HG02840 (cell line): Measurements from ENCODE around the gene LAMA4.

ENCODE experiments used
- ATAC-seq: cut with Tn5 transposase; IDR thresholded peaks from one replicate; pipeline ENCODE4 v1.9.1; 2021; ENCODE audit warnings: mild to moderate bottlenecking, moderate library complexity, moderate number of reproducible peaks; ENCODE audit not compliant: unreplicated experiment, low FRiP score

The LAMA4 gene

DNA sequence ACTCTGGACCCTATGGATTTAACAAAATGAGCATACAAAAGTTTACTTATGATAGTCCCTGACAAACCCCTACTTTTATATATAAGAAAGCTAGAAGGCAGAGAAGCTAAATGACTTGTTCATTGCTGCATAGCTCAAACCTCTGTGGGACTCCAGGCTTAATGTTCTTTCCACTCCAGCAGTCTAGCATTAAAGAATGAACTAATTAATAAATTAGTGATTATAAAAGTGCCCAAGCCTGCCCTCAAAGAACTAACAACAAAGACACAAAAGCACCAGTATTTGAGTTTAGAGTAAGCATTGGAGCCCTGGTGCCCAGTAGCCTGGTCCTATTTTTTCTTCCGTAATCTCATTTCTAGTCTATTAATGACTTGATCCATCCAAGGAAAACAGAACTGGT, 59.9 kb downstream of the LAMA4 start:
- no peak for ATAC-seq

DNA sequence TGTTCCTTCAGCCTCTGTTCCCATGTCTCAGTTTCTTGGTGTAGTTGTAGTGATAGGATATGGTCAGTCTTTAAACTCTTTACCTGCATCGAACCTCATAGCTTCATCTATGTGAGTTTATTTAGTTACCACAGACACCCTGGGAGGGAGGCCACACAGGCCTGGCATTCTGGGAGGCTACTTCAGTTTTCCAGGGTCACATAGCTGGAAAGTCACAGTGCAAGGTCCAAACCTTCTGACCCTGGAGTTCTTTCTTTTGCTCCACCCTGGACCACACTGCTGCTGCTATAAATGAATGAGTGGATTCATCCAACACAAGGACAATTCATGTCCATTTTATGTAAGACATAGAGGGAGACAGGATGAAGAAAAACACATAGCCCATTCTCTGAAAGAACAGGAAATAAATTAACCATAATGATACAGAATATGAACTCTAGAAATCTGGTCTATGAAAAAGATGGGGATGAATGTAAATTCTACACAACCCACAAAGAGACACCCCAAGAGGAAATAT, 60.8 kb downstream of the LAMA4 start:
- ATAC-seq: no peak

DNA sequence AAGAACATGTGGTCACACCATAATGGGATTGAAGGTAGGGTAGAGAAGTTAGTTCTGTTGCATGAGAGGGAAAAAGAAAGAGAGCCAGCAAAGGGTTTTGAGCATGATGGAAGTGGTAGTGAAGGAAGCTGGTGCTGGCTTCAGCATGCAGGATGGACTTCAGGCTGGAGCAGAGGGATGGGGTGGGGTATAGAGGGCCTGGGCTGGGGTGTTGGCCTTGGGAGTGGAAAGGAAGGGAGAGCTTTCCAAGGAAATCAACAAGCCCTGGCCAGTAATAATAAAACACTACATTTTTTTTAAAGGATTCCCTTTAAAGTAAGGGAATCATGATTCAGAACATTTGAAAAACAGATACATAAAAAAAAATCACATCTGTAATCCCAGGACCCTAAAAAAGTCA, 61.2 kb downstream of the LAMA4 start:
- no peak for ATAC-seq

DNA sequence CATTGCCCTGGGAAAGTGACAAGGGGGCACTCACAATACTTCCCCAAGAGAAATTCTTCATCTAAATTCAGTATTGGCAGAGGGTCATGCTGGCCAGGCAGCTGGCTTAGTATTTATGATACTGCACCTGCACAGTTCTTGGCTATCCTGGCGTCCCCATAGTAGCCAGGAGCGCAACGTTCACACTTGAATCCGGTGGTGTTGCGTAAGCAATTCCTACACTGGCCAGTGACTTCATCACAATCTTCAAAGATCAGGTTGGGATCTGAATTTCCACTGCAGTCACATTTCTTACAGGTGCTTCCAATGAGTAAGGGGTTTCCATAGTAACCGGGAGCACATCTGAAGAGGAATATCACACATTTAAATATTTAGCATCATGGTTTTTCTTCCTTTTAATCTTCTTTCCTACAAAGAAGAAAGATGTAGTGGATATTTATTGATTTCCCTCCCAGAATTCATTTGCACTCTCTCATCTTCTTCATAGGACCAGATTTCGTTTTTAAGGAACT, 62.8 kb downstream of the LAMA4 start:
- no peak for ATAC-seq

DNA sequence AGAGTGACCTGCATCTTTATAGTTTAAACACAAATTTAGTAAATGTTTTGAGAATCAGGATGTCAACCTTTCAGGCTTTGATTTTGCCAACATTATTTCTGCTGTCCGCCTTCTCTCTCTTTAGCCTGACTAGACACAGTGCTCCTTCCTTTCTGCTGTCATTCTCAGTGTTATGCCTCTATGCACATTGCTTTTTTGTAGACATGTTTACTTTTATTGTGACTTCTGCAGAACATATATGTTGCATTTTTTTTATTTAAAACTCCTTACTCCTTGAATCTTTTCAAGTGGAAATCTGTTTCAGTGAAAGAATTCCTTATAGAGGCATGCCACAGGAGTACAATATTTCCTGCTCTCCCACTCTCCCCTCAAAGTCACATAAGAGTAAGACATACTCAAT, 64.2 kb downstream of the LAMA4 start:
- ATAC-seq: no peak

DNA sequence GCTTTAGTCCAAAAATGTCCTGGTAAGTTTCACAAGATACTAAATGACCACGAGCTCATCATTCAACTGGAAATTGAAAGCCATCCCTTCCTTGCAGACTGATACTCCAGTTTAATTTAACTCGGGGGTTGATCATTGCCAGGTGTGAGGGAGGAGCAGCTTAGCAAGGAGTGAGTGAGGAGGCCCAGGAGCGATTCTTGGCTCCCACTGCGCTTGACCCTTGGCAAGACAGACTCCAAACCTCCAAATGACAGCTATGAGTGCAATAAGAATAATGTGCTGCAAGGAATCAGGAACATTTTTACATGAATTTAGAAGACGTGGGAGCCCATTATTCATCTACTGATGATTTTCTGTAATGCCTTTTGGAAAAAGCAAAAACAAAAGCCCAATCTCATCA, 64.9 kb downstream of the LAMA4 start:
- no peak for ATAC-seq

DNA sequence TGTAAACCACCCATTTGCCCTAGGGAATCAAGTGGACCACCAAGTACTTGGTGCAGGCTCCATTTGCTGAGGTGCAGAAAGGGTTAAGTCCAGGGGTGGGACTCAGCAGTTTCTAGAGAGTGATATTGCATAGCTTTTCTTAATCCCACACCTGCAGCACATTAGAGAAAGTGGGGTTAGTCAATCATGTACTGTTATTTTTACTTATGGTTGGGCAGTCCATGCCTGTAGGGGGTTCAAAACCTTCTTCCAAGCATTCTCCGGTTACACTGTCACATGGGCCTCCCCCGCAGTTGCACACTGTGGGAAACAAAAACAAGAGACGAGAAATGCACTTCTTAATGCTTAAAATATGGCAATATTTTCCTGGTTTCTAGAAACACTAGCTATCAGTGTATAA, 65.5 kb downstream of the LAMA4 start:
- no peak for ATAC-seq

DNA sequence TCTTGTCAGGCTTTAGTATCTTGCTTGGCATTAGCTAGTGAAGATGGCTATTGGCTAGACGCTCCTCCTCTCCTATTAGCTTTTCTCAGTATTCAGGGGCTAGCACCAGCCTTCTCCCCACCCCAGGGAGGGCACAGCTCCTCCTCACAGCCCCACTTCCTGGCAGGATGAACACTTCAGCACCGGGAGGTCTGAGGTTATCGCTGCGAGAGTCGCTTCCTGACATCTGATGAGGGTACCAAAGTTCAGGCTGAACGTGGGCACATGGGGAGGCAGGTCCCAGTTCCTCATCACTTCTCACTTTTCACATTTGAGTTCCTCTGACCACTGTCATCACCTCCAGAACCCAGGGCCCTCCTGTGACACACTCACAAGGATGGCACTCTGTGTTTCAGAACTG, 66.6 kb downstream of the LAMA4 start:
- ATAC-seq: no peak

DNA sequence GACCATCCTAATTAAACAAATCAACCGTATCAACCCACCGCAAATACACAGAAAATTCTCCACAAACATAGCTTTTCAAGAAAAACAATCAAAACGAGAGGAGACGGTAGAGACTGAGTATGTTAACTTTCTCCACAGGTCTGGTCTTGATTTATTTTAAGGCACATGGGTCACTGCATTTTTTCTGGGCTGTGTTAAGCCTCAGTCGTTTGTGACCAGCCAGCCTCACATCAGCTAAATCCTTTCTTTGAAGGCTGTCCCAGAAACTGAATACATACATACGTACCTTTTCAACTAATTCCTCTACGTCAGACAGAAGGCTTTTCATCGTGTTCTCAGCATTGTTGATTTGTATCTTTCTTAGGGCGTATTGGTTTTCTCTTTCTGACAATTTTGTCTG, 69.4 kb downstream of the LAMA4 start:
- no peak for ATAC-seq

DNA sequence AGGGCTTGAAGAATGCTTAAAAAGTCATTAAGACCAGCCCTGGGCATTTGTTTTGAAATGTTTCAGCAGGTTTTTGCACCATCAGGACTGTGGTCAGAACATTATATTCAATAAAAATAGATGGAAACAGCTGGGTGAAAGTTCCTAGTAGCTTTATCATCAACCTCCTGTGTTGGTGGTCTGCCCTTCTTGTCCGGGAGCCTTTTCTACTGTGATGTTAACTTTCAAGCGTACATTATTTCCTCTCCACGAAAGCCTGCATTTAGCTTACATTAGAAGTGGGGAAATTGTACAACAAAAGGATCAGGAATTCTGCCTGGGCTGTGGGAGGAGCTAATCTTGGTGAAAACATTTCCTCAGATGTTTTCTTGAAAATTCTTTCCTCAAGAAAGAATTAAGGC, 71.1 kb downstream of the LAMA4 start:
- ATAC-seq: no peak

DNA sequence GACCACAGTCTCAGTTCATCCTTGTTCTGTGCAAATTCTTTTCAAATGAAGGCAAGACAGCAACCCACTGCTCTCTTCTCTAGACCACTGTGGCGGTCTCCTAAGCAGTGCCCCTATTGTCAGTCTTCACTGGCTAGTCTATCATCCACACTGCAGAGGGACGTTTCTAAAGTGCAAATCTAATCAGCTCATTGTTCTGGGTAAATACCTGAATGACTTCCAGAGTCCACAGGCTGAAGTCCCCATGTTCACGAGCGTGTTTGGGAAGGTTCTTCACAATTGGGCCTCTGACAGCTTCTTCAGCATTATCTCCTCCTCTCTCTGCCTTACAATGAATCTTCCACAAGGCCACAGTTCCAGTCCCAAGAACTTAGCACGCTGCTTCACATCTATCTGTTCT, 73.2 kb downstream of the LAMA4 start:
- ATAC-seq: no peak

DNA sequence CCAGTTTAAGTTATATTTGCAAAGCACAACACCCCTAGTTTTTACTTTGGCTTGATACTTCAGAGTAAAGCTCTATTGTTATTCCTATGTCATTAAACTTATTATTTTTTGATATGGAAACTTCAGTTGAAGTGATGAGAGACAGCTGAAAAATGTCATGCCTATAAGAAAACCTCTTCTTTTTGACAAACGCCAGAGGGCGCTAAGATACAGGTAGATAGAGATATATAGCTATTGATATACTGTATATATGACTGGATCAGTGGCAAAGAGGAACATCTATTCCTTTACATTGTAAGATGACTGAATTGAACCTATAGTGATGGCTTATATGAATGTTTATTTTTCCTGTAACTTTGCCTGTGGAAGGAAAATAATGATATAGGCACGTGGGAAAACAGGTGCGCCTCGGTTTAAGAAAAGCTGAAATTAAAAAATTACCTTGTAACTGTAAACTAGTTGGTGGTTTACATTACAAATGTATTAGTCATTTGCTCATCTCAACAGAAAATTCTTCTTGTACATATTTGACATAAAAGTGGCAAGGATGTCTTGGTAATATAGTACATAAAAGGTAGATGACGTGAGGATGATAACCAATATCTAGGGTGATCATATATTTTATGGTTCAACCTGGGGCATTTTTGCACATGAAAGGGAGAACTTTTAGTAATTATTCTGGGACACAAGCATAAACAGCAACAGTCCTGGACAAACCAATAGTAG, 74.1 kb downstream of the LAMA4 start:
- ATAC-seq: peak; percentile 54

DNA sequence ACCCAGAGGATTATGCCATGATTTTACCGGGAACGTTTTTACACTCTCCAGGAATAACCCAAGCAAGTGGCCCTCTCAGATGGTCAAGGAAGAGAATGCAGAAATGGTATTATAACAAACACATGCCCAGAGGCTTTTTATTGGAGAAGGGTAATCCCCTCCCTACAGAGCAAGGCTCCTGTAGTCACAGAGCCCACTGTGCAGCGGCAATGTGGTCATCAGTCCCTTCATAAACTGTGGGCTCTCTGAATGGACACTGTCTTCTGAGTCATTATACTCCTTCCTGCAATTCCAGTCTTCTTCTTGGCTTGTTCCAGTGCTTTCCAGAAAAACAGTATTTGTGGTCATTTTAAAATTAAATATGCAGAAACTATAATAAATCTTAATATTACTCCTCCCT, 74.7 kb downstream of the LAMA4 start:
- no peak for ATAC-seq

DNA sequence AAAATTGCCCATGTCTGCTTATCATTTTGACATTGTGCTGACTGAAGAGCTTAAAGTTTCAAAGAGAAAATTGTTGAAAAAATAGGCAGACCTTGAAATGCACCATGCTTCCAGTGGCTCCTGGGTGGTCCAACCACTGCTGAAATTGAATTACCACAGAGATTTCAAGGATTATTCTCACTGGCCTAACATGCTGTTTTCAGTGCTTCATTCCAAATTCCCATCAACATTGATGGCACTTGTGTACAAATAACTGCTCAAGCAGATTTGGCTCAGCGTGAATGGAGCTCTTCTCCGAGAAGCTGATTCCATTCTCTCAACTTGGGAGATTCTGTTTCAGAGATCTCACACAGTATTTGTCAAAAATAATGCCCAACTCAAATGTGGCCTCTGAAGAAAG, 75.5 kb downstream of the LAMA4 start:
- no peak for ATAC-seq

DNA sequence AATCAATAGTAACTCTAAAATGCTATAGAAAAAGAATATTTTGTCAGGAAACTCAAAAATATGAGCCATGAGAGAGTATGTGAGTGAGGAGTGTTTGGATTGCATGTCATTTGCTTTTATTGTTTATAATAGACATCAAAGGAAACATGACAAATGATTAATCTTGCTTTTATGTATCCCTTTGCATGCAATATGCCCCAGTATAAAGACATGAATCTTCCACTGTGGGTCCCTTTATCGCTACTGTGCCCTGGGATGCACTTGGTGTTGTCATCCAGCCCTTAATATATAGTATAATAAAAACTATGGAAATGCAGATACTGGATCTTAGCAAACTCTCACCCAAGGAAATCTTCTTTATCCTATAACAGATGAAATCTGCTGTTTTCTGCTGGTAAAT, 77.3 kb downstream of the LAMA4 start:
- ATAC-seq: no peak

DNA sequence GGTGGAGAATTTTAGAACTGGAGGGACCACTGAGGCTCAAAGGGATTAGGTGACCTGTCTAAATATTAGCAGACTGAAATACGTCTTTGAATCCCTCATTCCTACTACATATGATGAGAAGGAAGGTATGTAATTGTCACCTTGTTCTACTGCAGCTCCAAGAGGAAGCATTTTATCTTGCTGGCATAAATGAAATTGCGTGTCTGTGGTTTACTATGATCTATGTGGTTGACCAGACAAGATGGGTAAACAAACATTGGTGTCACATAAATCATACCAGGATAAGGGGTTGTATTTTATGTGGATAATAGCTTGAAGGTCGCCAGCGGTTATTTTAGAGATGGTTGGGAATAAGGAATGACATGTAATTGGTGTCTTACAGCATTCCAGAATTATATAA, 78.2 kb downstream of the LAMA4 start:
- ATAC-seq: no peak

DNA sequence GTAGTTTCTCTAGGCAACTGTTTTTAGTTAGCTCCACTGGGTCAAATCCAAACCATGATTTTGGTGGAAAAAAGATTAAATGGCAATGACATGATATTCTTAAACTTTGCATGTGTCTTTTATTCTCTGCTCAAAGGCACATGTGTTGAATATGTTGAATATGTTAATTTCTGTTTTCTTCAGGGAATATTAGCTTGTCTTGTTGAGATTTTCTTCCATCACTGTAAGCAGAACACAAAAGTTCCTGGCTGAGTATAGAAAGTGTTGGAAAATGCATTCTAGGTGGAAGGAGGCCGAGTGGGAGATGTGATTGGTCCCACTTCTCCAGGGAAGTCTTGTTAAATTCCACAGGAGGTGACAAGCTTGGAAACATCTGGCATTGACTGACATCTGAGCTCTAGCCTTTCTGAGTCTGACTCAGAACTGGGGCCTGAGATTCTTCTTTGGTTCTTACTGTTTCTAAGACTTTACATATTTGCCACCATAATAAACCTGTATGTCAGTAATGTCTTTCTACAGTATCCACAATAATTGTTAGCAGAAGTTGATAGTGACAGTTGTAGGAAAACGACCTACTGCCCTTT, 81.1 kb downstream of the LAMA4 start:
- ATAC-seq: no peak

DNA sequence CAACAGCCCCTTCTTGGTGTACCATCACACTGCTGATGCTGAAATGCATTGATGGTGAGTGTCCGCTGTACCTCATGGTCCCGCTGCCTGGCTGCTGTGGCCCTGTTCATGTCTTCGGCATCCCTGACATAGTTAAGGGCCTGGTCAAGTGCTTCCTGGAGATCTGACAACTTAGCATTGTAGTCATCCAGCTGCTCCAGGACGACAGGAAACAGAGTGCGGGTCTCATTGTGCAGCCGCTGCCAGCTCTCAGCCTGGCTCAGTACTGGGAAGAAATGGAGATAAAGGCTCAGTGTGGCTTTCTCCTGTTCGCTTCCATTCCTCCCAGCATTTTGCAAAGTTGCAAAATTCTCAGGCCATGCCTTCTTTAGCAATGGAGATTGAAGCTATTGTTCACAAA, 81.8 kb downstream of the LAMA4 start:
- no peak for ATAC-seq

DNA sequence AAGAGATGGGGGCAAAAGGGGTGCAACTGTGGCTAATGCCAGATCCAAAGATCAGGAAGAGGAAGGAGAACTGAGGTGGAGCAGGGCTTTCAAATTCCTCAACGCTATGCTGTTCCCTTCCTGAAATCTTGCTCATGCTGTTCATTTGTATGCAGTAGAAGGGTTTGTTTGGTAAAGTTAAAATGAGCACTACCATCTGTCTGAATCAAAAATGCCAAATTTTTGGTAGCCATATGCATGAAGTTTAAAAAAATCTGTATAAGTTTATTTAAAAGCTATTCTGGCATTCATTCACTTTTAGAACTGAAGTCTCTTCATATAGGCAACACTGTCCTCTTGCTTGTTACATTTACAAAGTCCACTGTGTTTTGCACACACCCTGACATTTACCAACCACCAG, 84.8 kb downstream of the LAMA4 start:
- no peak for ATAC-seq

DNA sequence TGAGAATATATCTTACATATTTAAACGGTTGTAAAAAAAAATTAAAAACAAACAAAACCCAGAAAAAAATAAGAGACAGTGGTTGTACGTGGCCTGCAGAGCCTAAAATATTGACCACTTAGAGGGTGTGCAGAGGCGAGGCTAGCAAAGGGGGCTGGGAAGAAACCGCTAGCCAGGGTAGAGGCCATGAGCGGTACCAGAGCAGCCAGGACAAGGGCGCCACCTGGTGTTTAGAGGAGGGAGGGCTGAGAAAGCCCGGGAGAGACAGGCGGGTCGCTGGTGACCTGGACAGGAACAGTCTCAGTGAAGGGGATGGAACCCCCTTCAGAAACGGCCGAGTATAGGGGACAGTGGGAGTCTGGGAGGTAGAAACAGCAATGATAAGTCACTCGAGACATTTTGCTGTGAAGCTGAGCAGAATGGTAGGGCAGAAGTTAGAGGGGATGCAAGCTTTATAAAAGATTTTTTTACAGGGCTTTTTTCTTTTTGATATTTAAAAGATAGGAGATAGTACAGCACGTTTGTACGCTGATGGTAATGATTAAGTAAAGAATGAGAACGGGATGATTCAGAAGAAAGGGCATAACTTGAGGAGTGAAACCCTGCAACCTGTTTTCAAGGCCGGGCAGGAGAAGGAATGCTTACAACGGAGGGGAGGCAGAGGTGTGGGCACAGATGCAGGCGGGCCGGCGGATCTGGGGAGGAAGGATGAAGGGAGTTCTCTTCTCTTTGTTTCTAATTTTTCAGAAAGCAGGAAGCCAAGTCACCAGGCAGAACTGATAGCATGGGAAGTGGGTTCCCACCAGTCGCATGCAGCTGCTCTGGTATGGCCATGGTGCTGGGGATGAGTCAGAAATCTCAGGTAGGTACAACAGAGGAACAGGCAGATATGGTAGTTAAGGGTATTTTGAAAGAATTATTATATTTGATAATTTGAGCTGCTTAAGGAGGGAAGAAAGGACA, 90.8 kb downstream of the LAMA4 start:
- ATAC-seq: peak; percentile 97

DNA sequence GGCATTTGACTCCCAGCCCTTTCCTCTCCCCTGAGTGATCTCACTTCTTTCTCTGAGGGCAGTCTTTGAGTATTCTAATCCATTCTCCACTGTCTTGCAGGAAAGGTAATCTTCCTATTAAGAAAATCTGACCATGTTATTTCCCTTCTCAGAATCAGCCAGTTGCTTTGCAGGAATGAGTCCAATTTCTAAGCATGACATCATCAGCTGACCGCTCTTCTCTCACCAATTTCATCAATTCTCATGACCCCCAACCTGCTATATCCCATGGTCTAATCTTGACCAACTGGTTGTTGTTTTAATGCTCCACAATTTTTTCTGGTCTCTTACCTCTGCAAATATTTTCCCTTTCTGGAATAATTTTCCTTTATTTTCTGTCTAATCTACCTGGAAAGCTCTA, 93.6 kb downstream of the LAMA4 start:
- no peak for ATAC-seq
